GM21367 (cell line): ENCODE results near the gene RGPD5.
A peak's percentile ranks its signal among the peaks of the same experiment; 100 is the strongest.
"Not testable (repeated sequence)": the region's sequence is repeated elsewhere in the genome, so short reads cannot be mapped to it uniquely, and the experiment has no call there.

Experiments
- ATAC-seq: cut with Tn5 transposase; IDR thresholded peaks from one replicate; pipeline ENCODE4 v1.9.1; 2021; ENCODE audit not compliant: unreplicated experiment

RGPD5 gene

DNA sequence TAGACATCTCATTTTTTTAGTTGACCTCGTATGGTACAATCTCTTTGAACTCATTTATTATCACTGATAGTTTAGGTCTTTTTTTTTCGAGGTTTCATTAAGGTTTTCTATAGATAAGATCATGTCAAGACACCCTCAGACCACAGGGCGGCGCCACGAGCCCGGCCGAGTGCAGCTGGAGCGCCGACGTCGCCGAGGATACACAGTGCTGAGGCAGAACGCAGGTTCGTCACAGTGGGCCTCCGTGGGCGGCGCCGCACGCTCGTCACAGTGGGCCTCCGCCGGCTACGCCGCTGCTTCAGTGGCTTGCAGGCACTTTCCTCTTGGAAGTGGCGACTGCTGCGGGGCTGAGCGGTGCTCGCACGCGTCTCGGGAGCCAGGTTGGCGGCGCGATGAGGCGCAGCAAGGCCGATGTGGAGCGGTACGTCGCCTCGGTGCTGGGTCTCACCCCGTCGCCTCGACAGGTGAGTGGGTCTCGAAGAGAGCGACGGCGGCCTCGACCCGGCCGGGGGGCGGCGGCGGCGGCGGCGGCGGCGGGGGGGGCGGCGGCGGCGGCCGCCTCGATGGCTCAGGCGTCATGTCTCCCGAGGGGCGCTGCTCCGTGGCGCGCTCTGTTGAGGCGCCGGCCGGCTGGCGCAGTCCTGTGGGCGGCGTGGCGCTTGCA lies at the start of gene RGPD5:
Gene RGPD5, plus strand, starts transcription at position 232 of the 664 bp plus-strand sequence. Its CDS starts 161 bp downstream, at position 393.
- peak; percentile 96 for ATAC-seq

DNA sequence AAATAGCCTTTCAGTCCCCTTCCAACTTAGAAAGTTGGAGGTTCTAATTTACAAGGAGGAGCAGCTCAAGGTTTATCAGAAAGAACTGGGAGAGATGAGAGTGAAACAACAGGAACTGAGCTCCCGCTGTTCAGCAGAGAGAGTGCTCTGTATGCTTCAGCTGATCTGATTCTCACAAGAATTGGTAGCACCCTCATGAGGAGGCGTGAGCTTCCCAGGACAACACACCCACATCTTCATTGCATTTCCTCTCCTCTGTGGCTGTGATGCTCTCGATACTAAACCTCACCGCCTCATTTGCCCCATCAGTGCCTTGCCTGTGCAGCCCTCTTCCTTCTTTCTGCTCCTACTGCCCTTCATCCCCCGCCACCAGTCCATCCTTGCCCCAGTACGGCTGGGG lies 42.5 kb upstream of the RGPD5 start:
- not testable (repeated sequence) for ATAC-seq

DNA sequence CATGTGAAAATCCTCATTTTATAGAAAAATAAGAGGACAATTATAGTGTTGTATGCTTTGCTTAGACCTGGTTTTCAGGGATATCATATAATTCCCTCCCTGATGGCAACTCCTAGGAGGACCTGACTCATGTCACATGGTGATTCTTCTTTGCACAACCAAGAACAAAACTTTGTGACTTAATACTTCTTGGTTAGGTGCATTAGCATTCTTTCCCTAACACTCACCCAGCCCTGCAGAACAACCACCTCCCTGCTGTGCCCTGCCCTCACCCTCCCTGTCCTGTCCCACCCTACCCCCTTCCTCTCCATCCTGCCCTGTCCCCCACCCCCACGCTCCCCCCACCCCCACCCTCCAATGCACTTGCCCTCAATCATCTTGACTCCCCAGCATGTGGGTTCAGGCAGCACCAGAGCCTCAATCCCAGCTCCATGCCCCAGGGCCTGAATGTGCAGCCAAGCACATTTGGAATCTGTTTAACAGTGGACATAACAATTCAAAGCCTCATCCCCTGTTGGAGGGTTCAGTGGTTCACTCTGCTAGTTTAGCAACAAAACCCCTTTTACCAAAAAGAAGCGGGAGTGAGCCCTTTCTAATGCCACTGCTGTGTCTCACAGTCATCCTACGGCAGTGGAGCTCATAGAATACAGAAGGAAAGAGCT lies 36.8 kb upstream of the RGPD5 start:
- ATAC-seq = not testable (repeated sequence)

DNA sequence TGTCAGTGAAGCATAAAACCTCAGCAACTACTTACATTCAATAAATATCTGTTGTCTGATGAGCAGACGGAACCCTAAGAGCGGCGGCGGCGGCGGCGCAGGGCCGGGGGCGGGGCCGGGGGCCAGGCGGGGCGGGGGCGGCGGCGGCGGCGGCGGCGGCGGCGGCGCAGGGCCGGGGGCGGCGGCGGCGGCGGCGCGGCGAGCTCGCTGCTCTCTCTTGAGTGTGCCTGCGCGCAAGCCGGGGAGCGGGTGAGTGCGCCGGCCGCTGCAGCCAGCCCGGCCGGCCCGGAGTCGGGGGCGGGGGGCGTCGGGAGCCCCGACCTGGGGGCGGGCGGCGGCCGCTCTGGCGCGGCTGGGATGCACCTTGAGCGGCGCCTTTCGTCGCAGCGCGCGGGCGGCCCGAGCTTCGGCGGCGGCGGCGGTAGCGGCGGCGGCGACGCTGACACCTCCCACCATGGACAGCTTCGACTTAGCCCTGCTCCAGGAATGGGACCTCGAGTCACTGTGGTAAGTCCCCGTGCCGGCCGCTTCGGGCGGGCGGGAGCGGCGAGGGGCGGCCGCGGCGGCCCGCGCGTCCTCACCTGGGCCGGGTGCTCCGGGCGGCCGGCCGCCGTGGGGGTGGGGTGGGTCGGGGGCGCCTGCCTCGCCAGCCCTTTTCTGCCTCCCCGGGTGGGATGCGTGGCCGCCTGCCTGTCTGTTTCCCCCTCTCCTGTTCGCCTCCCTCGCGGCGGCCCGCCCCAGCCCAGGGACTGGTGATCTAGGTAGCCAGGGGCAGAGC lies 33.7 kb upstream of the RGPD5 start:
- not testable (repeated sequence) for ATAC-seq

GRCh38 chr2:109761043-109761454 lies 33.1 kb upstream of the RGPD5 start:
- ATAC-seq = not testable (repeated sequence)

- not testable (repeated sequence) for ATAC-seq
Measured at GRCh38 chr2:109761976-109762375, 32.1 kb upstream of the RGPD5 start.

DNA sequence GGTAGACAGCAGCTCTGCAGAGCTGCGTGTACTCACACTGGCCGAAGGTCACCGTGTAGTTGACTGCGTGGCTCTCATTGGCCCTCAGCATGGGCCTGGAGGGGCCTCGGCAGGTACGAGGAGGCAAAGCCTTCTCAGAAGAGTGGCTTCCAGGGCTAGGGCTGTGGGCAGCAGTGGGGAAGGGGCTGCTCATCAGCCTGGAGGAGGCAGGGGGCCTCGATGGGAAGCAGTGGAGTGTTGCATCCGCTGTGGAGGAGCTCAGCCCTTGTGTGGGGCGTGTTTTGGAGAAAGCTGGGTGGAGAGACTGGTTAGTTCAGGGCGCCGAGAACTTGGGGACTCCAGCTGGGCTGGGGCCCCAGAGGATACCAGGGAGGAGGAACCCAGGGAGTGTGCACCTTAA lies 28.0 kb upstream of the RGPD5 start:
- not testable (repeated sequence) for ATAC-seq

- ATAC-seq = not testable (repeated sequence)
Measured at GRCh38 chr2:109766886-109767578, 27.1 kb upstream of the RGPD5 start.

GRCh38 chr2:109768934-109769333 lies 25.2 kb upstream of the RGPD5 start:
- not testable (repeated sequence) for ATAC-seq

GRCh38 chr2:109779118-109779517 lies 15.0 kb upstream of the RGPD5 start:
- not testable (repeated sequence) for ATAC-seq

GRCh38 chr2:109781147-109781816 lies 12.8 kb upstream of the RGPD5 start:
- ATAC-seq = not testable (repeated sequence)

DNA sequence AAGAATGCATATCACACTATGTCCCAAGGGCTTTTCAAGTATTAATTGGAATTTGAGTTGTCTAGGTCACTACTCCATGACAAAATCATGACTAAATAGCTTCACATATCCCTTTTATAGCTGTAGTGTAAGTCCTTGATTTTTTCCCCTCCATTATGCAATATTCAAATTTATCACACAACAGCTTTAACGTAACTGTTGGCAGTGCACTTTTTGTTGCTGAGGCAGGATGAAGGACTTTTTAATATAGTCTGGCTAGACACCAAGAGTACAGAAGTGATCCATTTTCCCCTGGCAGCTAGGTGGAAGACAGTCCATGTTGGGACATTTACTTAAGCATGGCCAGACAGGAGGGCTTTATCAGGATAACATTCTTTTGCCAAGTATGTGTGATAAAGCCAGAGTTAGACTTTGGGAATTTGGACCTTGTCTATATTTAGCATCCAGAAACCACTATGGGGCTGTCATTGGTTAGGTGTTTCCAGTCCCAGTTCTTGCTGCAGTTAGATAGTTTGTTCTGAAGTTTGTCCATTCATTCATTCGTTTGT lies 11.6 kb upstream of the RGPD5 start:
- ATAC-seq = not testable (repeated sequence)

DNA sequence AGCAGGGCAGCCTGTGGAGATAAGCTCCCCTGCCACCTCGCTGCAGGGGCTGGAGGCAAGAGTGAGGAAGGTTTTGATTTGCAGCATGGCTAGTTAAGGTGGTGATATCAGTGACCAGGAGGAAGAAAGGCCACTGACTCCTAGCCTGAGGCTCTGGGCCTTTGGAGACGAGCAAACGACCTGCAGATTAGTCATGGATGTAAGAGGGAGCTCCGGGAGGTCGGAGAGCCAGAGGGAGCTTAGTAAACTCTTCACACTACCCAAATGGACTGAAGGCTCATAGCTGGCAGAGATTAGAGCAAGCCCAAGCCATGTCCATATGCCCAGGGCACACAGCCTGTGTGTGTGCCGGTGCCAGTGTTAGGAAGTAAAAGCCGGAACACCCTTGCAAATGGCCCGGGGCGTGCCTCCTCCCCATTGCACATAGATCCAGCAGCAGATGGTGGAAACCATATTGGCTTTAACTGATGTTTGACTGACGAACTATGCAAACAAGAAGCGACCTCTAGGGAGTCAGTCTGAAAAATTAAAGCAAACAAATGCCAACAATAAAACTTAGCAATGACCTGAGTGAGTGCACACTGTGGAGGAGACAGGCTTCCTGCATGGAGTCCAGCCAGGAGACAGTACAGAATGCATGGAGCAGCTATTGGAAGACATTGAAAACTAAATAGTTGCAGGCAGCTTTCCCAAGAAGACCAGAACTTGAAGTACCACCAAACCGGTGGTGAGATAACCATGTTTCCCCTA lies 2.4 kb upstream of the RGPD5 start:
- ATAC-seq = not testable (repeated sequence)

GRCh38 chr2:109792659-109793058 lies 1.4 kb upstream of the RGPD5 start:
- peak; percentile 59 for ATAC-seq

DNA sequence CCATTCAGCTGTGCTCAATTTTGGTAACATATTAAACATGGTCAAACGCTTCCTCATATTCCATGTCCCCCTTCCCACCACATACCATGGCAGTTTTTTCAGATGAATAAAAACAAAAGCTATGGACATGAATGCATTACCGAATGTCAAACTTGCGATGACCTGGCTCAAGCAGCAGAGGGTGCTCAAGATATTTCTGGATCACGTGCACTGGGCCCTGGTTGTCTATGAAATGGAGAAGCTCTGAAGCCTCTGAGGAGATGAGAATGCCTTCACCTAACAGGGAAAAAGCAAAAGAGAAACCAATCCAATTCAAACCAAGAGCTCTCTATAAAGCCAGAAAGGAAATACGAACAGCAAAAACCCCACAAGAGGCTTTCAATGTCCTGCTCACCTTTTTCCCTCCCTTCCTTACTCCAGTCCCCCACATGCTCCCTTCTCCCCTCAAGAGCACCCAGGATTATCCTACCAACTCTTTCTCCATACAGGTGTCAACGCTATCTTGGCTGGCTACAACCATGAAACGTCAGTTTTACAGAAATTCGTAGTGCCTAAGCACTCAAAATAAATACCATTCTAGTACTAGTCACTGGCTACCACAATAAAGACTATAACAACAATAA lies 77.1 kb downstream of the RGPD5 start:
- peak; percentile 93 for ATAC-seq

- not testable (repeated sequence) for ATAC-seq
Measured at GRCh38 chr2:109876625-109877024, 82.5 kb downstream of the RGPD5 start.

- not testable (repeated sequence) for ATAC-seq
Measured at GRCh38 chr2:109882112-109882511, 88.0 kb downstream of the RGPD5 start.

DNA sequence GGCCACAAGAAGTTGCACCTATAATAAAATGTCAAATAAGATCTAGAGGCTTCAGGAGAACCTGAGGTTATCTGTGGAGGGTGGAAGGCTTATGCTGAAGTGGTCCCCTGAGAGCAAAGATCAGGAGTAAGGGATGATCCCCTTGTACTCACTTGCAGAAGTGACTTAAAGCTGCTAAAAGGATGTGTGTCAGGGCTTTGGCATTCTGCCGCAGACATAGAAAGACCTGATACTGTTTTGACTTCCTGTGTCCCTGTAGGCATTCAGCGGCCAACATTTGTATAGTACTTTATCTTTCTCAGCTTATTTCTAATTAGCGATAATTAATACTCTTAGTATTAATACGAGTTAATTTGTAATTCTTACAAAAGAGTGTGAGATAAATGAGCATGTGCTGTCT lies 94.3 kb downstream of the RGPD5 start:
- not testable (repeated sequence) for ATAC-seq

- not testable (repeated sequence) for ATAC-seq
Measured at GRCh38 chr2:109889909-109890308, 95.8 kb downstream of the RGPD5 start.
